T47D (cell line): Measurements from ENCODE around the gene MEPCE.
"Not testable (repeated sequence)": the region's sequence is repeated elsewhere in the genome, so short reads cannot be mapped to it uniquely, and the experiment has no call there.

Experiments used
- DNase-seq, 2 experiments: peaks; one replicate each; pipeline versions ENCODE4 v3.0.0 to v3.0.0-alpha.2; 2011 to 2012; ENCODE audit warnings: low read depth in 1 of 2, low spot score in 1 of 2
- JUND ChIP-seq: IDR thresholded peaks from 2 replicates; pipeline ENCODE4 v1.6.1; 2012; ENCODE audit warnings: low read depth
- in situ Hi-C: cut with HindIII; loops from 2 replicates; pipeline ENCODE4 v1.10.0; 2016; ENCODE audit warnings: low sequenced_read_pairs, low pct_unique_long_range_greater_than_20kb

MEPCE gene

DNA sequence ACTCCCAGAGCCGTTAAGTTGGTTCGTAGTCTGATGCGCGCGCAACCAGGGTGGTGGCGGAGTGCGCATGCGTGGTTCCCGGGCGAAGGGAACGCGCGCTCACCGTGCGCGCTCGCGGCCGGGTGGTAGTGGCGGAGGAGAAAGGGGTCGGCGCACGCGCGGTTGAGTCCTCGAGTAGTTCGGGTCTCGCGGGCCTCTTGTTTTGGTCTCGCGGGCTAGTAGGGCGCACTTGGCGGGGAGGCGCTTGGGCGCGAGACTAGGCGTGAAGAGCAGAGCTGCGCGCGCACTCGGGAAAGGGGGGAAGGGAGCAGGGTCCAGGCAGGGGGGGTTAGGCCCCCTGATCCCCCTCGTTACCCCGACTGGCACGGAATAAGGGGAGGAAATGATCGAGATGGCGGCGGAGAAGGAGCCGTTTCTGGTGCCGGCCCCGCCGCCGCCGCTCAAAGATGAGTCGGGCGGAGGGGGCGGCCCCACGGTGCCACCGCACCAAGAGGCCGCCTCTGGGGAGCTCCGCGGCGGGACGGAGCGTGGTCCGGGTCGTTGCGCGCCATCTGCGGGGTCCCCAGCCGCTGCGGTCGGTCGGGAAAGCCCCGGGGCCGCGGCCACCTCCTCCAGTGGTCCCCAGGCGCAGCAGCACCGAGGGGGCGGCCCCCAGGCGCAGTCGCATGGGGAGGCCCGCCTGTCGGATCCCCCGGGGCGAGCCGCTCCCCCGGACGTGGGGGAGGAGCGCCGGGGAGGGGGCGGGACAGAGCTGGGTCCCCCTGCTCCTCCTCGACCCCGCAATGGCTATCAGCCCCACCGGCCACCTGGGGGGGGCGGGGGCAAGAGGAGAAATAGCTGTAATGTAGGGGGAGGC is at the start of gene MEPCE:
TSS of gene MEPCE (plus strand) at position 195 of the 856 bp plus-strand sequence. CDS start at position 383, 188 bp downstream.
- DNase-seq = peak; percentile 93
- TF ChIP-seq JUND = no peak
- in situ Hi-C loops = no loop called here

DNA sequence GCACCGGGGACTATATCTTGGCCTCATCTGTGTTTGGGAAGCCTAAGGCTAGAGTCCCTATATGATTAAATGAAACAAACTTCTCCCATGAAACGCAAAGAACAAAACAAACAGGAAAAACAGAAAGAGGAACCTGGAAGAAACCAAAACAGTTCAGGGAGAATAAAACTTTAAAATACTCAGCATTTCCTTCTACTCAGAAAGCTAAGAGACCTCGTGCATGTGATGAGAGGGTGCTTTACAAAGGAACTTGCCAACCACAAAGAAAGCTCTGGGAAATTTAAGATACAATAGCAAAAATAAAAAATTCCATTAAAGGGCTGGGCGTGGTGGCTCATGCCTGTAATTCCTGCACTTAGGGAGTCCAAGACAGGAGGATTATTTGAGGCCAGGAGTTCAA is 49.4 kb upstream of the MEPCE start:
- no peak for DNase-seq
- TF ChIP-seq JUND = no peak
- in situ Hi-C loops = no loop called here

GRCh38 chr7:100381531-100382233 is 47.9 kb upstream of the MEPCE start:
- in situ Hi-C loops, DNase-seq: not testable (repeated sequence)

GRCh38 chr7:100382234-100382853 is 47.3 kb upstream of the MEPCE start:
- DNase-seq, in situ Hi-C loops: not testable (repeated sequence)

GRCh38 chr7:100384628-100385294 is 44.9 kb upstream of the MEPCE start:
- no peak for TF ChIP-seq JUND
- no peak for DNase-seq
- in situ Hi-C loops = no loop called here

DNA sequence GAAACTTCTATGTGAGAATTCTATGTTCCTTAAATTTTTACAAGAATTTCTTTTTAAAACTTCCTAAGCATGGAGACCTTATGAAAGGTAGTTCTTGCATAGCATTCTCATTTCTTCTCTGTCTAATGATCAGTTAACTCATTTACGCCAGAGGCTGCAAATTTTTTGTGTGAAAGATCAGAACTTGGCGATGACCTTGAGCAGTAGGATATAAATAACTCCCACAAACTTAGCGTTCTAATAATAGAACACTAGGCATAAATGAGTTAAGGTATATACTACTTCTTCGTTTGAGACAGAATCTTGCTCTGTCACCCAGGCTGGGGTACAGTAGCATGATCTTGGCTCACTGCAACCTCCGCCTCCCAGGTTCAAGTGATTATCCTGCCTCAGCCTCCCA is 42.7 kb upstream of the MEPCE start:
- no peak for DNase-seq
- TF ChIP-seq JUND = no peak
- in situ Hi-C loops = no loop called here

GRCh38 chr7:100387695-100388094 is 41.9 kb upstream of the MEPCE start:
- in situ Hi-C loops = no loop called here
- TF ChIP-seq JUND = no peak
- DNase-seq = no peak

- TF ChIP-seq JUND = no peak
- in situ Hi-C loops = no loop called here
- no peak for DNase-seq
These were observed 40.1 kb upstream of the MEPCE start for GRCh38 chr7:100389437-100390088.

- in situ Hi-C loops = no loop called here
- no peak for TF ChIP-seq JUND
- DNase-seq = no peak
These were observed 39.2 kb upstream of the MEPCE start for GRCh38 chr7:100390286-100391009.

DNA sequence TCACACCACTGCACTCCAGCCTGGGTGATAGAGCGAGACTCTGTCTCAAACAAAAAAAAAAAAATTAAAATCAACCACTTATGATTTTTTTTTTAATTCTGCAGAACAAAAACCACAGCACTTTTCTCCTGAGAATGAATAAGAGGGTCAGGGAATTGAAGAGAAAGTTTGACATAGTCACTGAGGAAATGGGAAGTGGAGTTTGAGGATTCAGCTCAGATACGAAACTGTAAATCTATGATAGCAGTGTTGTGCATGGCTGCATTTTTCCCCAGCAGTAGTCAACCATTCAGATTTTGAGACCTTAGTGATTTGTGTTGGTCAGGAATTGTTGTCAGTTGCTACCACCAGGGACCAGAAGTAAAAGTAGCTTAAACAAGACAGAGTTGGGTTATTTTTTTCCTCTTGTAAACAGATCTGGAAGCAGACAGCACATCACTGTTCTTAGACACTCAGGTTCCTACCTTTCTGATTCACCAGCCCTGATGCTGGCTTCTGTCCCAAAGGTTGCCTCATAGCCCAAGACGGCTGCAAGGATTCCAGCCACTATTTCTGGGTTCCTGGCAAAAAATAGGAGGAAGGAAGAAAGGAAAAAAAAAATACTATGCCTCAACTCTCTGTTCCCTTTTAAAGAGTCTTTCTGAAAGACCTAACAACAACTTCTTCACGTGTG is 36.3 kb upstream of the MEPCE start:
- in situ Hi-C loops = no loop called here
- no peak for TF ChIP-seq JUND
- no peak for DNase-seq

GRCh38 chr7:100394077-100394476 is 35.6 kb upstream of the MEPCE start:
- in situ Hi-C loops = no loop called here
- no peak for DNase-seq
- no peak for TF ChIP-seq JUND
